ACHN (cell line): ENCODE measurements around the gene IPO13.

Experiments used
- DNase-seq: peaks from one replicate; pipeline ENCODE4 v3.0.0-alpha.2; 2015
- in situ Hi-C: cut with HindIII; loops from 2 replicates; pipeline ENCODE4 v1.10.0; 2017; ENCODE audit warnings: low sequenced_read_pairs, low pct_ligation_motif_present, low pct_unique_long_range_greater_than_20kb

IPO13 gene

GRCh38 chr1:44016041-44016889, 69.5 kb downstream of the IPO13 start:
- in situ Hi-C loops, result no loop called here
- no peak for DNase-seq

GRCh38 chr1:44016890-44017400, 70.2 kb downstream of the IPO13 start:
- no peak for DNase-seq
- in situ Hi-C loops, result no loop called here
